ENCODE measurements around the gene UQCR10. TPM values are rescaled to one million over a fixed set of nuclear protein-coding genes. Genes with fewer than 3 reads are reported as not detected.

UQCR10 gene
- 69.3 and 139 TPM in 2 replicates for total RNA-seq

DNA sequence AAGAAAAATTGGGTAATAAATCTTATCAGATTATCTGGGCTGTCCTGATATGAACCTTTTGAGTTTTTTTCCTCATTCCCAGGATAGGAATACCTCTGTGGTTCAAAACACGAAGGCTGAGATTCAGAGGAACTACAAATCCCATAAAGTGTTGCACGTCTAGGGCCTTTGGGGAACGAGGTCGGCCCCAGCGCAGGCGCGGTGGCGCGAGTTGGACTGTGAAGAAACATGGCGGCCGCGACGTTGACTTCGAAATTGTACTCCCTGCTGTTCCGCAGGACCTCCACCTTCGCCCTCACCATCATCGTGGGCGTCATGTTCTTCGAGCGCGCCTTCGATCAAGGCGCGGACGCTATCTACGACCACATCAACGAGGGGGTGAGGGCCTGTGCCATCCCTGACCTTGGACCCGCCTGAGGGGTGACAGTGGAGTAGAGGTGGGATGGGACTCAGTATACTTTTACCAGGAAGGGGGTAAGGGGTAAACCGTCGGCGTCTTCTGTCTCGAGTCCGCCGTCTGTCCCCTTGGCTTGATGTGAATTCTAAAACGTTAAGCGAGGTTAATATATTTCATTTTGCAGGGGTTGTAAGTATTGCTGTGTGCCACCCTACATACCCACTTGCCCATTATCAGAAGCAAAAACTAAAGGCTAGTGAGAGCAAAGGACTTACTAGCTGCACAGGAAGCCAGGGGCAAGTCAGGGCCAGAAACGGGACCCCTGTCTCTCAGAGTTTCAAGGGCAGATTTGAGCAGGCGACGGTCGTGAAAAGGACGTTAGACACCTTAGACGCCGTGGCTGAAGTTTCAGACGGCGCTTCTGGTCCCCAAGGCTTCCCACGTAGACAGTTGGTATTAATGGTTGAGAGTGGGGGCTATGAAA lies at the start of gene UQCR10:
TSS of gene UQCR10 (plus strand) at position 199 of the 881 bp plus-strand sequence. CDS start at position 229, 30 bp downstream.

DNA sequence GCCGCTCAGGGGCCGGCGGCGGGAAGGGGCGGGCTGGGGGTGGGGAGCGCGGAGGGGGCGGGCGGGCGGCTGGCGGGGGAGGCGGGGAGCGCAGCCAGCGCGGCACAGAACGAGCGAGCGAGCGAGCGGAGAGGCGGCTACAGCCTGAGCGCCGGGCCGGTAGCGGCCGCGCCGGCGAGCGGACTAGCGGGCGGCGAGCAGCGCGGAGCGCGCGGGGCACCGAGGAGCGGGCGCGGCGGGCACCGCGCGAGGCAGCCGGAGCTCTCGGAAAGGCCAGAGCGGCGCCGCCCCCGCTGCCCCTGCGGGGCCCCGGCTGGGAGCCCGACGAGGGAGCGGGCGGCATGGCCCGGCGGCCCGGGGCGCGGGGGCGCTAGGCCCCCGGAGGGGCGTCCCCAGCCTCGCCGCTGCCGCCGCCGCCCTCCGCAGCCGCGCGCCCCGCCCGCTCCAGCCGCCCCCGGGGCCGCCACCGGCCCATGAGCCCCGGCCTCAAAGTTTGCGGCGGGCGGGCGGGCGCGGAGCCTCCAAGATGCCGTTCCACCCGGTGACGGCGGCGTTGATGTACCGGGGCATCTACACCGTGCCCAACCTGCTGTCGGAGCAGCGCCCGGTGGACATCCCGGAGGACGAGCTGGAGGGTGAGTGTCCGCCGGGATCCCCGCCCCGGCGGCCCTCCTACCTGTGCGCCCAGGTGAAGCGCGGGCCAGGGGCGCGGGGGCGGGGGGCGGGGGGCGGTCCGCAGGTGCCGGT lies 47.1 kb upstream of the UQCR10 start, which contains the start of gene CABP7:
TSS of gene CABP7 (plus strand) at position 105 of the 747 bp plus-strand sequence. CDS start at position 527, 422 bp downstream.

DNA sequence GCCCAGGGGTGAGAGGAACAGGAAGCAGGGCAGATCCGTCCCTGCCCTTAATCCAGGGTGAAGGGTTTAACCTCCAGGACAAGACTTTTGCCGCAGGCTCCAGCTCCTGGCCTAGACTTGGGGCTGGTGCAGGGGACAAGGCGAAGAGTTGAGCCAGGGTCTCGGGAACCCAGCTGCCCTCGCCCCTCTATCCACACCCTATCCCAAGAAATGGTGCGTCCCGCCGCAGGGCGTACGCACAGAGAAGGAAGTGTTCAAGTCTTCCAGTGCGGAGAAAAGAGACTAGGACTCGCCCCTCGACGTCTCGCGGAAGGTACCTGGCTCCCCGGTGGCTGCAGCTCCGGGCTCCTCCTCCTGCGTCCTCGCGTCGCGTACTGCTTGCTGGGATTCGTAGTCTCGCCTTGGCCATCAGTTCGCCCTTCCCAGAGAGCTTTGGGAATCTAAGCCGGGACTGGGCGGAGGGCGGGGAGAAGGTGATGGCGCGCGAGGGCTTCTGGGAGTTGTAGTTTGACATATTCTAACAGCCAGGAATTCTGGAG lies 468 bp upstream of the UQCR10 start, which contains the start of gene ZMAT5:
TSS of gene ZMAT5 (minus strand) at position 376 of the 539 bp plus-strand sequence. CDS start 18,463 bp downstream, outside the sequence.

Other genes with a start within 250 kb of the UQCR10 start
- gene THOC5, start 213.6 kb upstream of the UQCR10 start, total RNA-seq: 35.8 and 41.2 TPM in 2 replicates
- gene NIPSNAP1, start 186.3 kb upstream of the UQCR10 start, total RNA-seq: 55.6 and 74.6 TPM in 2 replicates
- gene NF2, start 163.7 kb upstream of the UQCR10 start, total RNA-seq: 42.9 and 61.0 TPM in 2 replicates
- not detected in 2 replicates for gene CABP7, start 47.4 kb upstream of the UQCR10 start, total RNA-seq
- 14.2 and 26.4 TPM in 2 replicates for gene ZMAT5, start 362 bp upstream of the UQCR10 start, total RNA-seq
- gene ASCC2, start 70.9 kb downstream of the UQCR10 start, total RNA-seq: 27.2 and 38.2 TPM in 2 replicates
- gene MTMR3, start 115.8 kb downstream of the UQCR10 start, total RNA-seq: 15.8 and 18.5 TPM in 2 replicates

Measured in airway epithelial cell (primary cell).